Epithelial cell of proximal tubule (primary cell): Measurements from ENCODE around the gene RHOBTB3. TPM values are rescaled to one million over a fixed set of nuclear protein-coding genes. Genes with fewer than 3 reads are reported as not detected.

Experiments
- DNase-seq: peaks from one replicate; pipeline ENCODE4 v3.0.0-alpha.2; 2011; ENCODE audit warnings: low read depth
- H3K4me3 ChIP-seq: 2 replicates; pipeline ENCODE4 v1.5.1; 2011; ENCODE audit warnings: low read depth, mild to moderate bottlenecking, low read length
- CTCF ChIP-seq: conservative IDR thresholded peaks from 2 replicates; pipeline ENCODE4 v1.5.1; 2012; ENCODE audit warnings: low read depth, mild to moderate bottlenecking, low read length
- total RNA-seq: library from RNA; depleted of rRNA; stranded (reverse); fragments of >200 nt; gene quantifications from 2 replicates; pipeline ENCODE4 v1.2.3, GENCODE V29; 2015

Gene RHOBTB3
- total RNA-seq, 1 donor from 2014 or later: 39.9 TPM

GRCh38 chr5:95729115-95730010, 1.8 kb upstream of the RHOBTB3 start:
- H3K4me3 ChIP-seq: no peak overlapping the region
- no peak for TF ChIP-seq CTCF
- DNase-seq: no peak

DNA sequence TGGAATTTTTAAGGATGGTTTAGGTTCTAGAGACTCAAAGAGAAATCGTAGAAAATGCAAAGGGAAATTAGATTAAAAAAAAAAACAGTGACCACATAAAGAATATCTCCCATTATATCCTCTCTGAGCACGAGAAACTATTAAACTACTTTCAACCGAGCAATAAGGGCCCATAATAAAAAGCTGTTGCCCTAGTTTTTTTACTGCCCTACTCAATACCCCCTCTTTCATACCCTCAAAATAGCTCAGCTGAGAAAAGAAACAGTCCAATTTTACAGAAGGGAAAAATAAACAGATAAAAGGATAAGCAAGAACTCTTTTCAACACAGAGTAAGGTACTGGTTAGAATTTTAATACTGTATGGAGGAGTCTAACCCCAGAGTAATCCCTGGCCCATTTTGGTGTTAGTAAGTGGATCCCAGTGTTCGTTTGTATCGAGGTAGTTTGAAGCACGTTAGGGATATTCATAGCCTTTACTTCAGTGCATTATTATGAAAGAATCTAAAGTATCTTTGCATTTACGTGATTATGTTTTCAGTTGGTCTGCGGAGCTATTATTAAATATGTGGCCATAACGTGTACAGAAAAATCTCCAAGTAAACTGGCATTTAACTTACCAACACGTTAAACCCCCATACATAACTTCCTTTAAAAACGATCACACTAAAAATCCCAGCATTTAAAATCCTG, 980 bp upstream of the RHOBTB3 start:
- DNase-seq: no peak
- H3K4me3 ChIP-seq: peak overlapping the region; percentile 81
- no peak for TF ChIP-seq CTCF

GRCh38 chr5:95731571-95732554, 727 bp downstream of the RHOBTB3 start:
- H3K4me3 ChIP-seq: peak overlapping the region; percentile 81
- no peak for DNase-seq
- TF ChIP-seq CTCF: no peak

GRCh38 chr5:95733107-95733665, 2.0 kb downstream of the RHOBTB3 start:
- no peak for DNase-seq
- H3K4me3 ChIP-seq: peak overlapping the region; percentile 32
- no peak for TF ChIP-seq CTCF

DNA sequence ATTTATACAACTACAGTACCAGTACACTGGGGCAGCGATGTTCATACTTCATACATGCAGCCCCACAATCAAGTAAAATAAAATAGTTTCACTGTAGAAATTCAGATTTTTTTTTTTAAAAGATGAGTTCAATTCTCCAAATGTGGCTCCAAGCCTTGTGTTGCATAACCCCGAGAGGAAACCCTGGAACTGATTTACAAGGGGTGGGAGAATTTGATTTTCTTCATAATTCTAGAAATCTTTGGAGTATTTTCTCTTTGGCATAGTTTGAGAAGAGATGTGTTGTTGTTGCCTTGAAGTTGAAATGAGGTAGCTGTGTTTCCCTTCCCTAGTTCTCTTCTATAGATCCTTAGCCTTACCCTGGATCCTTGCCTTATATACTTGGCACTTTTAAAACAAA, 3.1 kb downstream of the RHOBTB3 start:
- no peak for TF ChIP-seq CTCF
- DNase-seq: no peak
- H3K4me3 ChIP-seq: no peak overlapping the region

GRCh38 chr5:95734906-95735305, 3.8 kb downstream of the RHOBTB3 start:
- TF ChIP-seq CTCF: no peak
- no peak overlapping the region for H3K4me3 ChIP-seq
- no peak for DNase-seq
